DOHH2 (cell line): ENCODE measurements around the gene ZBTB22.
"Not testable (repeated sequence)": the region's sequence is repeated elsewhere in the genome, so short reads cannot be mapped to it uniquely, and the experiment has no call there.

Experiments used
- H3F3A ChIP-seq: fragments of 200-600 bp; sonication (generic), shearing (Covaris generic); 2 replicates; pipeline ENCODE4 v1.6.0; 2016; ENCODE audit warnings: antibody characterized with exemption, mild to moderate bottlenecking; ENCODE audit not compliant: control insufficient read depth, insufficient read depth
- H3K27ac ChIP-seq: fragments of 200-600 bp; sonication (generic); 2 replicates; pipeline ENCODE4 v1.5.1; 2014; ENCODE audit warnings: low read depth, mild to moderate bottlenecking, low read length, moderate library complexity
- H3K27me3 ChIP-seq: fragments of 200-600 bp; sonication (generic); 2 replicates; pipeline ENCODE4 v1.6.1; 2014; ENCODE audit warnings: mild to moderate bottlenecking, low read length, mixed read lengths; ENCODE audit not compliant: control insufficient read depth
- H3K36me3 ChIP-seq: fragments of 200-600 bp; sonication (generic); 2 replicates; pipeline ENCODE4 v1.6.1; 2014; ENCODE audit warnings: mild to moderate bottlenecking, low read length, moderate library complexity, mixed read lengths; ENCODE audit not compliant: control insufficient read depth
- H3K4me1 ChIP-seq: fragments of 200-600 bp; sonication (generic); 2 replicates; pipeline ENCODE4 v1.6.1; 2014; ENCODE audit warnings: mild to moderate bottlenecking, low read length, mixed read lengths; ENCODE audit not compliant: control insufficient read depth
- H3K4me2 ChIP-seq: fragments of 200-600 bp; sonication (generic); 2 replicates; pipeline ENCODE4 v1.6.0; 2014; ENCODE audit warnings: mild to moderate bottlenecking, low read length, moderate library complexity
- H3K4me3 ChIP-seq: fragments of 200-600 bp; sonication (generic); 2 replicates; pipeline ENCODE4 v1.5.1; 2014; ENCODE audit warnings: mild to moderate bottlenecking, low read length, mixed read lengths
- H3K79me2 ChIP-seq: fragments of 200-600 bp; sonication (generic); 2 replicates; pipeline ENCODE4 v1.6.1; 2014; ENCODE audit warnings: mild to moderate bottlenecking, low read length, mixed read lengths; ENCODE audit not compliant: control insufficient read depth
- H3K9me2 ChIP-seq: fragments of 200-600 bp; sonication (generic); replicated peaks from 2 replicates; pipeline ENCODE4 v1.6.1; 2014; ENCODE audit warnings: mild to moderate bottlenecking, low read length, mixed read lengths; ENCODE audit not compliant: control insufficient read depth
- H3K9me3 ChIP-seq: fragments of 200-600 bp; sonication (generic); 2 replicates; pipeline ENCODE4 v1.6.1; 2014; ENCODE audit warnings: antibody characterized with exemption, low read length, mixed read lengths; ENCODE audit not compliant: control insufficient read depth, insufficient read depth
- H4K20me1 ChIP-seq: fragments of 200-600 bp; sonication (generic); 2 replicates; pipeline ENCODE4 v1.6.0; 2014; ENCODE audit warnings: low read depth, mild to moderate bottlenecking, antibody characterized with exemption, low read length, moderate library complexity; ENCODE audit not compliant: control insufficient read depth, insufficient read depth
- EZH2phosphoT487 ChIP-seq: fragments of 200-600 bp; sonication (generic); IDR thresholded peaks from 2 replicates; pipeline ENCODE4 v1.6.1; 2017; ENCODE audit warnings: borderline replicate concordance, mild to moderate bottlenecking, antibody characterized with exemption, low read length, moderate library complexity, mixed read lengths
- TF ChIP-seq, protein P1 (sequence below): fragments of 200-600 bp; sonication (generic); IDR thresholded peaks from one replicate; pipeline ENCODE4 v1.5.1; 2014; ENCODE audit warnings: antibody characterized with exemption, mild to moderate bottlenecking, low read depth, low read length; ENCODE audit not compliant: poor library complexity, severe bottlenecking

ZBTB22 gene

DNA sequence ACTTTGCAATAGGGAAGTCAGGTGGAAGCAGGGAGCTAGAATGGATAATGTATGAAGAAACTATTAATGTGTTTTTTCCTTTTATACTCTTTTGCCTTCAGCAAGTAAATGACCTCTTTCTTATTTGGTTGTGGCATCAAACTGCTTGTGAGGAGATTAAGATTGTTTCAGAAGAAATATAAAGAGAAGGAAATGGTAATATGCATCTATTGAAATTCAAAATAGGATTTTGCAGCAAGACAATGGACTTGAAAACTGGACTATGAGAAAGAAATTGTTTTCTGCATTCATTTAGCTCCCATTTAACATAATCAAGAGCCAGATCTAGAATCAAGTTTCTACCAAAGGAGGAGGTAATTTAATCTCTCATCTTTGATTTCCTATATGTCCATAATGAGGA is 41.8 kb upstream of the ZBTB22 start:
- peaks cover 5% of the 10 kb centered on the region for H3K27me3 ChIP-seq
- no peaks in the 10 kb centered on the region for H3K4me1 ChIP-seq
- H3F3A ChIP-seq, result no peaks in the 10 kb centered on the region
- no peak overlapping the region for H3K4me3 ChIP-seq
- H3K79me2 ChIP-seq, result no peaks in the 10 kb centered on the region
- no peak overlapping the region for H3K27ac ChIP-seq
- no peaks in the 10 kb centered on the region for H3K36me3 ChIP-seq
- no peak overlapping the region for H3K4me2 ChIP-seq
- no peaks in the 10 kb centered on the region for H3K9me3 ChIP-seq
- H4K20me1 ChIP-seq, result no peaks in the 10 kb centered on the region
- no peaks in the 10 kb centered on the region for H3K9me2 ChIP-seq
- TF ChIP-seq EZH2phosphoT487, result no peak
- TF ChIP-seq, protein P1, sequence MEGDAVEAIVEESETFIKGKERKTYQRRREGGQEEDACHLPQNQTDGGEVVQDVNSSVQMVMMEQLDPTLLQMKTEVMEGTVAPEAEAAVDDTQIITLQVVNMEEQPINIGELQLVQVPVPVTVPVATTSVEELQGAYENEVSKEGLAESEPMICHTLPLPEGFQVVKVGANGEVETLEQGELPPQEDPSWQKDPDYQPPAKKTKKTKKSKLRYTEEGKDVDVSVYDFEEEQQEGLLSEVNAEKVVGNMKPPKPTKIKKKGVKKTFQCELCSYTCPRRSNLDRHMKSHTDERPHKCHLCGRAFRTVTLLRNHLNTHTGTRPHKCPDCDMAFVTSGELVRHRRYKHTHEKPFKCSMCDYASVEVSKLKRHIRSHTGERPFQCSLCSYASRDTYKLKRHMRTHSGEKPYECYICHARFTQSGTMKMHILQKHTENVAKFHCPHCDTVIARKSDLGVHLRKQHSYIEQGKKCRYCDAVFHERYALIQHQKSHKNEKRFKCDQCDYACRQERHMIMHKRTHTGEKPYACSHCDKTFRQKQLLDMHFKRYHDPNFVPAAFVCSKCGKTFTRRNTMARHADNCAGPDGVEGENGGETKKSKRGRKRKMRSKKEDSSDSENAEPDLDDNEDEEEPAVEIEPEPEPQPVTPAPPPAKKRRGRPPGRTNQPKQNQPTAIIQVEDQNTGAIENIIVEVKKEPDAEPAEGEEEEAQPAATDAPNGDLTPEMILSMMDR, result no peak

DNA sequence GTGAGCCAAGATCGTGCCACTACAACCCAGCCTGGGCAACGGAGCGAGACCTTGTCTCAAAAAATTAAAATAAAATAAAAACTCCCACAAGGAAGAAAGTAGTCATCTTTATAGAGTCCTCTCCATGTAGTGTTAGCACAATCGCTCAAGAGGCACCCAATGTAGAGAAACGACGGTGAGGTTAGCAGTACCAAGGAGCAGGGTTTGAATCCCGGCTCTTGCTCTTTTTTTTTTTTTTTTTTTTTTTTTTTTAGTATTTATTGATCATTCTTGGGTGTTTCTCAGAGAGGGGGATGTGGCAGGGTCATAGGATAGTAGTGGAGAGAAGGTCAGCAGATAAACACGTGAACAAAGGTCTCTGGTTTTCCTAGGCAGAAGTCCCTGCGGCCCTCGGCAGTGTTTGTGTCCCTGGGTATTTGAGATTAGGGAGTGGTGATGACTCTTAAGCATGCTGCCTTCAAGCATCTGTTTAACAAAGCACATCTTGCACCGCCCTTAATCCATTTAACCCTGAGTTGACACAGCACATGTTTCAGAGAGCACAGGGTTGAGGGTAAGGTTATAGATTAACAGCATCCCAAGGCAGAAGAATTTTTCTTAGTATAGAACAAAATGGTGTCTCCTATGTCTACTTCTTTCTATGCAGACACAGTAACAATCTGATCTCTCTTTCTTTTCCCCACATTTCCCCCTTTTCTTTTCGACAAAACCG is 39.8 kb upstream of the ZBTB22 start:
- not testable (repeated sequence) for H3F3A ChIP-seq, H3K4me3 ChIP-seq, H3K27me3 ChIP-seq, H3K36me3 ChIP-seq, H3K9me2 ChIP-seq, H4K20me1 ChIP-seq, H3K27ac ChIP-seq, H3K4me2 ChIP-seq, H3K4me1 ChIP-seq, H3K9me3 ChIP-seq, H3K79me2 ChIP-seq

DNA sequence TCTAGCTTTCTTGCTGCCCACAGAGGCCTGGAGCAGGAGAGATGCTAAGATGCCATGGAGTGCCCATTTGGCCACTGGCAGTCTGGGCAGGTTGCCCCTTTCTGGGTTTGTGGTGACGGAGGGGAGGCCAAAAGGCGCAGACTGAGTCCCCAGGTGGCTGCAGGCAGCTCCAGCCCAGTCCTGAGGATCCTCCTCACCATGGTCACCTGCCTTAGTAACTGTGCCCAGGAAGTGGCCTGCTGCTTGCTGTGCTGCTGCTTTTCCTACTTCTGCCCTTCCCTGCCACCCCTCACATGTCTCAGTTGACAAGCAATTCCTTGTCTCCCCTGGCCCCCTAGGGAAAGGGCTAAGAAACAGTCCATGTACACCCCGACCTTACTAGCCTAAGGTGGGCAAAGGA is 38.8 kb upstream of the ZBTB22 start:
- Histone ChIP-seq H3K27me3 (peaks cover 8% of the 10 kb centered on the region), H3F3A (no peaks in the 10 kb centered on the region), H3K27ac (no peak overlapping the region), H3K4me3 (no peak overlapping the region), H3K36me3 (no peaks in the 10 kb centered on the region), H3K4me2 (no peak overlapping the region), H3K79me2 (no peaks in the 10 kb centered on the region), H4K20me1 (no peaks in the 10 kb centered on the region), H3K9me2 (no peaks in the 10 kb centered on the region), H3K9me3 (no peaks in the 10 kb centered on the region), H3K4me1 (no peaks in the 10 kb centered on the region)
- TF ChIP-seq, protein P1, result no peak
- no peak for TF ChIP-seq EZH2phosphoT487

DNA sequence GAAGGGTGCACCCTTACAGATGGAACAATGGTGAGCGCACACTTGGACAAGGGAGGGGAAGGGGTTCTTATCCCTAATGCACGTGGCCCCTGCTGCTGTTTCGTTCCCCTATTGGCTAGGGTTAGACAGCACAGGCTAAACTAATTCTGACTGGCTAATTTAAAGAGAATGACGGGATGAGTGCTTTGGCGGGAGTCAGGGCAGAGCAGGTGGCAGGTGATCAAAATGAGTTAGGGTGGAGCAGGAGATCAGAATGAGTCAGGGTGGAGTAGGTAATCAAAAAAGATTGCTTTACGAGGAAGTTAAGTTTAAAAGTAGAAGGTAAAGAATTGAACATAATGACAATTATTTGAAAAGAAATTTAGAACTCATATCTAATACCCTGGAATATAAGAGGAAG is 38.3 kb upstream of the ZBTB22 start:
- H3K27ac ChIP-seq, H3K4me2 ChIP-seq, H3K27me3 ChIP-seq: not testable (repeated sequence)

More for the DNA sequence above, 38.3 kb upstream of the ZBTB22 start:
- not testable (repeated sequence) for H3F3A ChIP-seq, H3K9me3 ChIP-seq, H4K20me1 ChIP-seq, H3K36me3 ChIP-seq, H3K4me1 ChIP-seq, H3K4me3 ChIP-seq, H3K9me2 ChIP-seq, H3K79me2 ChIP-seq
